BLaER1 (cell line): ENCODE data around the gene ZDHHC11.
"Not testable (repeated sequence)": the region's sequence is repeated elsewhere in the genome, so short reads cannot be mapped to it uniquely, and the experiment has no call there.

Source experiments
- H3K27ac ChIP-seq: shearing (Covaris generic); formaldehyde crosslinking; 2 replicates; pipeline ENCODE4 v1.8.1; 2022
- H3K27me3 ChIP-seq: shearing (Covaris generic); formaldehyde crosslinking; 2 replicates; pipeline ENCODE4 v1.8.1; 2022
- H3K36me3 ChIP-seq: shearing (Covaris generic); formaldehyde crosslinking; 2 replicates; pipeline ENCODE4 v1.8.1; 2022
- H3K4me1 ChIP-seq: shearing (Covaris generic); formaldehyde crosslinking; 2 replicates; pipeline ENCODE4 v1.8.1; 2022
- H3K4me2 ChIP-seq: shearing (Covaris generic); formaldehyde crosslinking; 2 replicates; pipeline ENCODE4 v1.8.1; 2022
- H3K4me3 ChIP-seq: shearing (Covaris generic); formaldehyde crosslinking; 2 replicates; pipeline ENCODE4 v1.8.1; 2022
- H3K9ac ChIP-seq: shearing (Covaris generic); formaldehyde crosslinking; 2 replicates; pipeline ENCODE4 v1.8.1; 2022
- H3K9me3 ChIP-seq: shearing (Covaris generic); formaldehyde crosslinking; 2 replicates; pipeline ENCODE4 v1.8.1; 2022
- H4K20me1 ChIP-seq: shearing (Covaris generic); formaldehyde crosslinking; 2 replicates; pipeline ENCODE4 v1.8.1; 2022
- Cebpa-rat ChIP-seq: shearing (Covaris generic); IDR thresholded peaks from 2 replicates; pipeline ENCODE4 v1.8.1; 2022

Gene ZDHHC11

DNA sequence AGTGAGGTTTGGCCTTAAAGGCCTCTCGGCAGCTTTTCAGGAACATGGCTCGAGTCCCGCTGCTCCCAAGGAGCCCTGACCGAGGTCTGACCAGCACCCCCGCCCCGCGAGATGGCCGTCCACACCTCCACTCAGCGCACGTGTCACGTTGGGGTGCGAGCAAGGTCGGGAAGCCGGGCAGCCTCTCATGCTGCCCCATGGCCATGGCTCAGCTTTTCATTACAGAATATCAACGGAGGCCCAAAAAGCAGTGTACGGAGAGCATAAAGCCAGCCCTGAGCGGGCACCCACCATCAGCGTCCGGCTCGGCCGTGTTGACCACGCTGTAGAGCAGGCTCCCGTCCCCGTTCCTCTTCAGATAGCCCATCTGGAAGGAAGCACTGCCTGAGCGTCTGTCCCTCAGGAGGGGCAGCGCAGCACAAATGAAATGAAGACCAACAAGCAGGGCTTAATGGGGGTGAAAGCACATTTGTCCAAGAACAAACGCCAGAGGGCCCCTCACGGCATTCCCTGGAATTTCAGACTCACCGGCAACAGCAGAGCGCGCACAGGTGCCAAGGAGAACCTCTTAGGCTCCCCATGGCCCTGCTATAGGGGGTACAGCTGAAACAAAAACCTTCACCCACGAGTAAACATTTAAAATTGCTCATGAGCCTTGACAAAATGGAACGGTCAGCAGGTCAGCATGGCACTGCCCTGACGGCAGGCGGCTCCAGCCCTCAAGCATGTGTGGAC lies 30.2 kb upstream of the ZDHHC11 start:
- Histone ChIP-seq H3K27ac (no peak overlapping the region), H3K27me3 (no peaks in the 10 kb centered on the region), H3K4me2 (no peak overlapping the region), H4K20me1 (peaks cover 79% of the 10 kb centered on the region), H3K9ac (no peak overlapping the region), H3K9me3 (peaks cover 22% of the 10 kb centered on the region), H3K36me3 (peaks cover 82% of the 10 kb centered on the region), H3K4me1 (no peaks in the 10 kb centered on the region), H3K4me3 (no peak overlapping the region)
- no peak for TF ChIP-seq Cebpa-rat

DNA sequence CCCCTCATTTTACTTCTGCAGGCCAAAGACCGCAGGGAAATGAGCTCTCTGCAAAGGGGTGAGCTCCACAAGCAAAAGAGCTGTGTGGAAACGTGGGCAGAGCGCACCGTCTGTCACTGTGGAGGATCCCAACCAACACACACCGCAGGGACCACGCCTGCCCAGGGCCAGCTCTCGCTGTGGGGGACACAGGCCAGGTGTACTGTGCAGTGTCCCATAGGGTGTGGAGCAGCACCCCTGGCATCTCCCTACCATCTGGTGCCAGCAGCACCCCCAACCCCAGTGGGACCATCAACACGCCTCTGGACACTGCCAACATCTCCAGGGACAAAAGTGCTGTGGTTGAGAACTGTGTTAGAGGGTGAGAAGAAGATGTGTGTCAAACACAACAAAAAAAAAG lies 27.9 kb upstream of the ZDHHC11 start:
- not testable (repeated sequence) for H3K4me1 ChIP-seq, H3K4me3 ChIP-seq, H3K4me2 ChIP-seq, H3K27ac ChIP-seq, H3K27me3 ChIP-seq, H3K9ac ChIP-seq
- peaks cover 79% of the 10 kb centered on the region for H4K20me1 ChIP-seq
- peaks cover 11% of the 10 kb centered on the region for H3K9me3 ChIP-seq
- peaks cover 82% of the 10 kb centered on the region for H3K36me3 ChIP-seq

DNA sequence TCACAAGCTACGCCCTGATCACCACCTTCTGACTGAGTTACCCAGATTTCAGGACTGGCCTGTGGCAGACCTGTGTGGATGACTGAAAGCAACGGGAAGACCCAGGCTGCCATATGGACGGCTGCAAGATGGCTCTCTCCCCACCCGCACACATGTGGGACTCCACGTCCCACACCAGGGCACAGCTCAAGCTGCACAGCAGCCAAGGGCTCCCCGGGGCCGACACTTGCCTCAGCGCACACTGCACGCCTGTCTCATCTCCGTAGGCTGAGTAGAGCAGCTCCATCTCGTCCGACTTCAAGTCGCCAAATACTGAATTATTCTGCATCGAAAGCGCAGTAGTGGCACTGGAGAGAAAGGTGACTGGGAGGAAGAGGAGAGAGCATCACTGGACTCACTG lies 27.3 kb upstream of the ZDHHC11 start:
- peaks cover 79% of the 10 kb centered on the region for H4K20me1 ChIP-seq
- H3K36me3 ChIP-seq: peaks cover 82% of the 10 kb centered on the region

DNA sequence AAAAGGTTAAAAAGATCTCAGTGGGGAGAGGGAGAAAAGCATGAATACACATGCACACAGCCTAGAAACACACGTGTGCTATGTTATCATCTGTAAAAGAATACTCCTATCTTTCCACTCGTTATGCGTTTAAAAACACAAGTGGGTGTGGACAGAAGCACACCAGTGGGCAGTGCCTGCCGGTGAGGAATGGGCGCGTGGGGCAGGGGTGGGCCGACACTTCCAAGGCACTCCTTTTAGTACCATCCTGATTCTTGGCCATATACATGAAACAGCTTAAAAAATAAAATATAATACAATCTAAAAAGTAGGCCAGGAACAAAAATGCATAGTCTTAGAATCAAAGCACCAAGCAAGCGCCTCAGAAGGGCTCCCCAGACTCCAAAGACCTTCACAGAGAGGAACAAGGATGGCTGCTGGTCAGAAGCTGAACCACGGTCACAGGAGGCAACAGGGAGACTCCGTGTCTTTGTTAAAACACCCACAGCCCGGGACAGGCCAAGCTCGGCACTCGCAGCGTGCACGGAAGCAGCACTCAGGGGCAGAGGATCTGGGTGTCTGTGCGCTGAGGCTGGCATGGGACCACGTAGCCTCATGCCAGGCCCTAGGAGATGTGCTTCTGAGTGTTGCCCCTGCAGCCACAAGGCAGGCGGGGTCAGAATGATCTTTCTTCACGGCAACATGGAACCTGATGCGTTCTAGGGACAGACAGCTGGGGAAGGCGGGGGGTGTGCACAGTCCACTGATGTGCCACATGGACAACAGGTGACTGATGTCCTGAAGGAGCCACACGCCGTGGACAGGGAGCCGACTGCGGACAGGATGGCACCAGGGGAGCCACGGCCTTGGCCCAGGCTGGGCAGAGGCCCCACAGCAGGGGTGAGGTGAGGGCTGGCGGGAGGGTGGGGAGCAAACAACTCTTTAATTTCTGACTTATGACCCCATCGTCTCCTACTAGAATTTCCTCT lies 25.9 kb upstream of the ZDHHC11 start:
- H3K9ac ChIP-seq: no peak overlapping the region
- no peak overlapping the region for H3K4me3 ChIP-seq
- no peaks in the 10 kb centered on the region for H3K9me3 ChIP-seq
- peaks cover 82% of the 10 kb centered on the region for H3K36me3 ChIP-seq
- H3K4me1 ChIP-seq: no peaks in the 10 kb centered on the region
- H4K20me1 ChIP-seq: peaks cover 79% of the 10 kb centered on the region
- H3K4me2 ChIP-seq: no peak overlapping the region
- H3K27ac ChIP-seq: no peak overlapping the region
- no peaks in the 10 kb centered on the region for H3K27me3 ChIP-seq
- TF ChIP-seq Cebpa-rat: no peak

More for the DNA sequence above, 27.3 kb upstream of the ZDHHC11 start:
- no peaks in the 10 kb centered on the region for H3K4me1 ChIP-seq
- no peak overlapping the region for H3K4me2 ChIP-seq
- H3K9me3 ChIP-seq: peaks cover 6% of the 10 kb centered on the region; the same call in 1 of the 2 replicates
- H3K27ac ChIP-seq: no peak overlapping the region
- H3K9ac ChIP-seq: no peak overlapping the region
- H3K4me3 ChIP-seq: no peak overlapping the region
- H3K27me3 ChIP-seq: no peaks in the 10 kb centered on the region
- TF ChIP-seq Cebpa-rat: no peak

DNA sequence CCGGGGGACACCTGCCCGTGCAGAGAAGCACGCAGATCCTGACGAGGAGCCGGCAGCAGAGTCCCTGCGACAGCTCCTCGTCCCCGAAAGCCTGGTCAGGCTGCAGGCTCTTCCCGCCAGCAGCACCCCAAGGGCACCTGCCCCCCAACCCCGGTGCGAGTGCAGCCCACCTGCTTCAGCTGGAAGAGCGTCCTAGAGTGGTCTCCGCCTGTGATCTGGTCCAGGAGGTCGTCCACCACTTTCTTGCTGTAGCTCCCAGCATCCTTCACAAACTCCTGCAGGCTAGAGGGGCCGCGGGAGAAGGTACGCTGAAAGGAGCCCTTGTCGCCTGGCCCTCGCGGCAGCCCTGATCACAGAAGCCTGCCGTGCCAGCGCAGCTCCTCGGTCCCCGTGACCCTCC lies 25.1 kb upstream of the ZDHHC11 start:
- Histone ChIP-seq H3K27me3 (no peaks in the 10 kb centered on the region), H3K9ac (no peak overlapping the region), H3K27ac (no peak overlapping the region), H3K36me3 (peaks cover 82% of the 10 kb centered on the region), H3K4me2 (no peak overlapping the region), H3K4me1 (no peaks in the 10 kb centered on the region), H4K20me1 (peaks cover 79% of the 10 kb centered on the region), H3K9me3 (no peaks in the 10 kb centered on the region), H3K4me3 (no peak overlapping the region)
- no peak for TF ChIP-seq Cebpa-rat

DNA sequence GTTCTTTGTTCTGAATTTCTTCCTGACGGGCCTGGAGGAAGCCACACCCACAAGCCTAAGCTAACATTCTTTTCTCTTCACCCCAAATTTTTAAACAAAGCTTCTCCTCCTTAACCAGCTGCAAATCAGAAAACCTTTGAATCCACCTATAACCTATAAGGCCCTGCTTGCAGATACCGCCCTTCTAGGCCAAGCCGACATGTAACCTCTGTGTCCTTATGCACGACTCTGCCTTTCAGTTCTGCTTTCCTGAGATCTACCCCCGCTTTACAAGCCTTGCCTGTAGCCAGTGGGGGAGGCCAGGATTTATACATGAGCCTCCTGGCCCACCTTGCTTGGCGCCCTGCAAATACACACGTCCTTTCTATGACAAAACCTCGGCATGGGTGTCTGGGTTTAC lies 22.5 kb upstream of the ZDHHC11 start:
- Histone ChIP-seq H3K27ac (no peak overlapping the region), H3K4me1 (no peaks in the 10 kb centered on the region), H3K9me3 (no peaks in the 10 kb centered on the region), H3K4me2 (no peak overlapping the region), H3K4me3 (no peak overlapping the region), H3K9ac (no peak overlapping the region), H3K36me3 (peaks cover 100% of the 10 kb centered on the region), H4K20me1 (peaks cover 94% of the 10 kb centered on the region), H3K27me3 (no peaks in the 10 kb centered on the region)
- TF ChIP-seq Cebpa-rat: no peak

DNA sequence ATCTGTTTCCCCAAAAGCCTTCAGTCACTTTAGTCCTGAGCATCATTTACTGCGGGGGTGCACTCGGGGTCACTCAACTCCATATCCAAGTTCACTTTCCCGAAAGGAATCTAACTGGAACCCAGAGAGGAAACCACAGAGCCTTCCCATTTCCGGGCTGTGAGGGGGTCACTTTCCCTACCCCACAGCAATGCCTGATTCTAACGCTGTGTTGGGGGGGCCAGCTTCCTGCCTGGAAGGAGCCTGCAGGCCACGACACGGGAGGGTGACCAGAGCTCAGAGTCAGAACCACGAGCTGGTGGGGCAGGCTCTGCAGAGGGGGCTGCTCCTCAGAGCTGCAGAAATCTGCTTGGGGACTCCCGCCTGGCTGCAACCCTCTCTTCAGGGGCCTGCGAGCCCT lies 21.5 kb upstream of the ZDHHC11 start:
- Histone ChIP-seq H3K27me3 (no peaks in the 10 kb centered on the region), H3K9me3 (no peaks in the 10 kb centered on the region), H3K4me1 (no peaks in the 10 kb centered on the region), H3K4me2 (no peak overlapping the region), H3K27ac (no peak overlapping the region), H3K36me3 (peaks cover 100% of the 10 kb centered on the region), H3K4me3 (no peak overlapping the region), H4K20me1 (peaks cover 94% of the 10 kb centered on the region), H3K9ac (no peak overlapping the region)
- no peak for TF ChIP-seq Cebpa-rat

DNA sequence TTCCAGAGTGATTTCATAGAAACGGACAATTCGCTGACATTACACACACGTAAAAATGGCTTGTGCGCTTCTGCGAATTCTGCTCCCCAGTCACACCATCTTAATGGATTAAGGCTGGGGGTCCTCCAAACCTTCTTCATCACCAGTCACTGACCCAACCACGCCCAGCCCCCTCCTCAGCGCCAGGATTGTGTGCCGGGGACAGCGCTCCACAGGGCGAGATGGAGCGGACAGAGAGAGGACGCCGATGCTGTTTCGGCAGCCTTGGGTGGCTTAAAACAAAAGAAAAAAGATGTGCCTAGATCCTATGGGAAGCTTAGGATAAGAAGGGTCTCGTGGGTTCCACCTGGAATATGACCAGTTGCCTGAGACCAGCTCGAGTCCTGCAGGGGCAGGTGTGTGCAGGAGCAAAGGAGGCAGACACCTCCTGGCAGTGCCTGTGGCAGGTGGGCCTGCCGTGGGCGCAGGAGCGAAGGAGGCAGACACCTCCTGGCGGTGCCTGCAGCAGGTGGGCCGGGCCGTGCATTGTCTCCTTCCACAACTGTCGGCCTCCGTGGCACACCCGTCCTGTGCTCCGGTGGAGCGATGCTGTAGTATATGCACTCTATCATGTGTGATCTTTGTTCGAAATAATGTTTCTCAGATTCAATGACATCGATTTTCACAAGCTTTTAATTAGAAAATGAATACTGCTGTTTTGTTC lies 21.0 kb upstream of the ZDHHC11 start:
- no peak overlapping the region for H3K4me2 ChIP-seq
- no peaks in the 10 kb centered on the region for H3K9me3 ChIP-seq
- TF ChIP-seq Cebpa-rat: no peak
- H3K27me3 ChIP-seq: no peaks in the 10 kb centered on the region
- H3K9ac ChIP-seq: no peak overlapping the region
- H3K4me3 ChIP-seq: no peak overlapping the region
- no peaks in the 10 kb centered on the region for H3K4me1 ChIP-seq
- no peak overlapping the region for H3K27ac ChIP-seq
- H3K36me3 ChIP-seq: peaks cover 100% of the 10 kb centered on the region
- H4K20me1 ChIP-seq: peaks cover 94% of the 10 kb centered on the region

DNA sequence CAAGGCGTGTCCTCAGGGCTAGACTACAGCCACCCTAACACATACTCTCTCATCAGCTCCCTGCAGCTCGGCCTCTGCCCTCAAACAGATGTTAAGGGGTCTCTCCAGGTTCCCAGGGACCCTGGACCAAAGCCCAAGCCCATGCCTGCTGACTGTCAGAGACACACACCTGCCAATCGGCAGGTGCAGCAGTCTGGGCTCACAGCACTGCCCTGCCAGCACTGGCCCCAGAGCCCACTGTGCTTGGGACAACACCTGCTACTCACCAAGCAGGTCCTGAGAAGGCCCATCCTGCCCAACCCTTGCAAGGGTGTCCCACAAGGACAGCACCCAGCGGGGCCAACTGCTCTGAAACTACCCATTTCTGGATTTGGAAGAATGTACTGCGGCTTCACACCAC lies 20.2 kb upstream of the ZDHHC11 start:
- H3K27ac ChIP-seq: no peak overlapping the region
- H3K27me3 ChIP-seq: no peaks in the 10 kb centered on the region
- no peak overlapping the region for H3K9ac ChIP-seq
- H3K4me2 ChIP-seq: no peak overlapping the region
- peaks cover 94% of the 10 kb centered on the region for H4K20me1 ChIP-seq
- H3K4me1 ChIP-seq: no peaks in the 10 kb centered on the region
- H3K4me3 ChIP-seq: no peak overlapping the region
- H3K36me3 ChIP-seq: peaks cover 100% of the 10 kb centered on the region
- no peaks in the 10 kb centered on the region for H3K9me3 ChIP-seq
- no peak for TF ChIP-seq Cebpa-rat
